Frontal cortex (tissue), 4 donors: Measurements from ENCODE around the gene HNRNPF. TPM values are rescaled to one million over a fixed set of nuclear protein-coding genes. Genes with fewer than 3 reads are reported as not detected.
"Not testable (repeated sequence)": the region's sequence is repeated elsewhere in the genome, so short reads cannot be mapped to it uniquely, and the experiment has no call there.

Experiments
- DNase-seq, 2 donors: peaks; one replicate each; pipeline ENCODE4 v3.0.0; 2012; ENCODE audit warnings: low spot score in 2 of 2
- FAIRE-seq: peaks from 2 replicates; lab custom pipeline; 2012; peaks lifted over from hg19 to GRCh38; lab: Jason Lieb, UNC
- total RNA-seq: library from RNA; depleted of rRNA; stranded (reverse); fragments of >200 nt; gene quantifications from one replicate; pipeline ENCODE4 v1.2.3, GENCODE V29; 2014
- donor health status: control.
- donor health status: control.
- donor health status: control.

The HNRNPF gene
- 97.4 TPM for total RNA-seq

- FAIRE-seq = no peak
- peak; percentile 92 to 95 for DNase-seq
Observed at GRCh38 chr10:43408710-43409384, at the start of gene HNRNPF. HNRNPF (minus strand) TSS chr10:43409186; CDS start chr10:43387884, 21,302 bp downstream.

- FAIRE-seq (no peak), DNase-seq (no peak)
Observed at GRCh38 chr10:43458227-43458626, 49.2 kb upstream of the HNRNPF start.

GRCh38 chr10:43456561-43456960 is 47.6 kb upstream of the HNRNPF start:
- FAIRE-seq, DNase-seq: not testable (repeated sequence)

GRCh38 chr10:43454025-43454424 is 45.0 kb upstream of the HNRNPF start:
- DNase-seq, FAIRE-seq: not testable (repeated sequence)

GRCh38 chr10:43453266-43453831 is 44.4 kb upstream of the HNRNPF start:
- DNase-seq = no peak
- no peak for FAIRE-seq

- DNase-seq = no peak
- FAIRE-seq = no peak
Observed at GRCh38 chr10:43452356-43452914, 43.4 kb upstream of the HNRNPF start.

GRCh38 chr10:43448742-43449141 is 39.8 kb upstream of the HNRNPF start:
- no peak for DNase-seq
- FAIRE-seq = no peak

- FAIRE-seq = not testable (repeated sequence)
Observed at GRCh38 chr10:43446219-43447017, 37.4 kb upstream of the HNRNPF start.

GRCh38 chr10:43444897-43445466 is 36.0 kb upstream of the HNRNPF start:
- DNase-seq = no peak
- no peak for FAIRE-seq

More at GRCh38 chr10:43446219-43447017, 37.4 kb upstream of the HNRNPF start:
- DNase-seq = not testable (repeated sequence)

- DNase-seq (no peak), FAIRE-seq (no peak)
Observed at GRCh38 chr10:43444323-43444722, 35.3 kb upstream of the HNRNPF start.

GRCh38 chr10:43440463-43441134 is 31.6 kb upstream of the HNRNPF start:
- FAIRE-seq (no peak), DNase-seq (no peak)

GRCh38 chr10:43437141-43437870 is 28.3 kb upstream of the HNRNPF start:
- no peak for FAIRE-seq
- peak in 1 of 2 donors; percentile 42 for DNase-seq

GRCh38 chr10:43436291-43437140 is 27.5 kb upstream of the HNRNPF start, which contains the start of gene ZNF487:
ZNF487 (plus strand) TSS chr10:43437111; CDS start chr10:43475814, 38,703 bp downstream.
- no peak for FAIRE-seq

GRCh38 chr10:43430926-43431663 is 22.1 kb upstream of the HNRNPF start:
- DNase-seq = no peak
- no peak for FAIRE-seq

More at GRCh38 chr10:43436291-43437140, 27.5 kb upstream of the HNRNPF start, which contains the start of gene ZNF487:
- DNase-seq = peak; percentile 92 to 93

- no peak for DNase-seq
- FAIRE-seq = no peak
Observed at GRCh38 chr10:43427166-43427825, 18.3 kb upstream of the HNRNPF start.

GRCh38 chr10:43426476-43426875 is 17.5 kb upstream of the HNRNPF start:
- not testable (repeated sequence) for FAIRE-seq, DNase-seq

- no peak for FAIRE-seq
- DNase-seq = no peak
Observed at GRCh38 chr10:43424416-43424815, 15.4 kb upstream of the HNRNPF start.
